DOHH2 (cell line): ENCODE results near the gene TAF1B.

Experiments used
- EZH2phosphoT487 ChIP-seq: fragments of 200-600 bp; sonication (generic); IDR thresholded peaks from 2 replicates; pipeline ENCODE4 v1.6.1; 2017; ENCODE audit warnings: borderline replicate concordance, mild to moderate bottlenecking, antibody characterized with exemption, low read length, moderate library complexity, mixed read lengths
- TF ChIP-seq, protein P1 (sequence below): fragments of 200-600 bp; sonication (generic); IDR thresholded peaks from one replicate; pipeline ENCODE4 v1.5.1; 2014; ENCODE audit warnings: antibody characterized with exemption, mild to moderate bottlenecking, low read depth, low read length; ENCODE audit not compliant: poor library complexity, severe bottlenecking

DNA sequence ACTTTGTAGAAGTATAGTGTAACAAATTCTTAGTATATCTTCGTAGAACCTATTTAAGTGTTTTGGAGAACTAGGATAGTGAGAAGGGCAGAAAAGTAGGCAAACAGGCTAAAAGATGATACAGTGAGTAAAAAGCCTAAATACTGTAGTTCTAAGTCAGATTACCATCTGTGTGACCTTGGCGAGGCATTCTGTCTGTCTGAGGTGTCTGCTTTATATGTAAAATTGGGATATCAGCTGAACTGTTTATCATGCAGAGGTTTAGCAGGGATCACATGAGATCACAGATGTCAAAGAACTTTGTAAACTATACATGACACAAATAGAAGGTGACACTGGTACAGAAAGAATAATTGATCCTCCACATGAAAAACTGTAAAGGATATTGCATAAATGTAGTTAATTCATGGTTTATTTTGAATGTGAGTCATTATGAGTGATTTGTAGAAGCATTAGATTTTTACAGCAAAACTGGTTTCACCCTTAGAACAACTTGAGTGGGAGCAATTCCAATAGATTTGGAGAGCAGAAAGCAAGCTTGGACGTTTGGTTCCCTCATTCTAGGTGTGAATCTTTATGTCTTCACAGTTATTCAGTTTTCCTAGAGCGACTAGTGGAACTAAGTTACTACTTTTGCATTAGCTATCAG is 41.9 kb downstream of the TAF1B start:
- TF ChIP-seq, protein P1, sequence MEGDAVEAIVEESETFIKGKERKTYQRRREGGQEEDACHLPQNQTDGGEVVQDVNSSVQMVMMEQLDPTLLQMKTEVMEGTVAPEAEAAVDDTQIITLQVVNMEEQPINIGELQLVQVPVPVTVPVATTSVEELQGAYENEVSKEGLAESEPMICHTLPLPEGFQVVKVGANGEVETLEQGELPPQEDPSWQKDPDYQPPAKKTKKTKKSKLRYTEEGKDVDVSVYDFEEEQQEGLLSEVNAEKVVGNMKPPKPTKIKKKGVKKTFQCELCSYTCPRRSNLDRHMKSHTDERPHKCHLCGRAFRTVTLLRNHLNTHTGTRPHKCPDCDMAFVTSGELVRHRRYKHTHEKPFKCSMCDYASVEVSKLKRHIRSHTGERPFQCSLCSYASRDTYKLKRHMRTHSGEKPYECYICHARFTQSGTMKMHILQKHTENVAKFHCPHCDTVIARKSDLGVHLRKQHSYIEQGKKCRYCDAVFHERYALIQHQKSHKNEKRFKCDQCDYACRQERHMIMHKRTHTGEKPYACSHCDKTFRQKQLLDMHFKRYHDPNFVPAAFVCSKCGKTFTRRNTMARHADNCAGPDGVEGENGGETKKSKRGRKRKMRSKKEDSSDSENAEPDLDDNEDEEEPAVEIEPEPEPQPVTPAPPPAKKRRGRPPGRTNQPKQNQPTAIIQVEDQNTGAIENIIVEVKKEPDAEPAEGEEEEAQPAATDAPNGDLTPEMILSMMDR, result no peak
- no peak for TF ChIP-seq EZH2phosphoT487
